HG02884 (cell line): ENCODE measurements around the gene WASF2.
"Not testable (repeated sequence)": the region's sequence is repeated elsewhere in the genome, so short reads cannot be mapped to it uniquely, and the experiment has no call there.

Experiments
- ATAC-seq: cut with Tn5 transposase; IDR thresholded peaks from one replicate; pipeline ENCODE4 v1.9.1; 2021; ENCODE audit warnings: mild to moderate bottlenecking, moderate library complexity; ENCODE audit not compliant: unreplicated experiment

Gene WASF2, protein sequence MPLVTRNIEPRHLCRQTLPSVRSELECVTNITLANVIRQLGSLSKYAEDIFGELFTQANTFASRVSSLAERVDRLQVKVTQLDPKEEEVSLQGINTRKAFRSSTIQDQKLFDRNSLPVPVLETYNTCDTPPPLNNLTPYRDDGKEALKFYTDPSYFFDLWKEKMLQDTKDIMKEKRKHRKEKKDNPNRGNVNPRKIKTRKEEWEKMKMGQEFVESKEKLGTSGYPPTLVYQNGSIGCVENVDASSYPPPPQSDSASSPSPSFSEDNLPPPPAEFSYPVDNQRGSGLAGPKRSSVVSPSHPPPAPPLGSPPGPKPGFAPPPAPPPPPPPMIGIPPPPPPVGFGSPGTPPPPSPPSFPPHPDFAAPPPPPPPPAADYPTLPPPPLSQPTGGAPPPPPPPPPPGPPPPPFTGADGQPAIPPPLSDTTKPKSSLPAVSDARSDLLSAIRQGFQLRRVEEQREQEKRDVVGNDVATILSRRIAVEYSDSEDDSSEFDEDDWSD

DNA sequence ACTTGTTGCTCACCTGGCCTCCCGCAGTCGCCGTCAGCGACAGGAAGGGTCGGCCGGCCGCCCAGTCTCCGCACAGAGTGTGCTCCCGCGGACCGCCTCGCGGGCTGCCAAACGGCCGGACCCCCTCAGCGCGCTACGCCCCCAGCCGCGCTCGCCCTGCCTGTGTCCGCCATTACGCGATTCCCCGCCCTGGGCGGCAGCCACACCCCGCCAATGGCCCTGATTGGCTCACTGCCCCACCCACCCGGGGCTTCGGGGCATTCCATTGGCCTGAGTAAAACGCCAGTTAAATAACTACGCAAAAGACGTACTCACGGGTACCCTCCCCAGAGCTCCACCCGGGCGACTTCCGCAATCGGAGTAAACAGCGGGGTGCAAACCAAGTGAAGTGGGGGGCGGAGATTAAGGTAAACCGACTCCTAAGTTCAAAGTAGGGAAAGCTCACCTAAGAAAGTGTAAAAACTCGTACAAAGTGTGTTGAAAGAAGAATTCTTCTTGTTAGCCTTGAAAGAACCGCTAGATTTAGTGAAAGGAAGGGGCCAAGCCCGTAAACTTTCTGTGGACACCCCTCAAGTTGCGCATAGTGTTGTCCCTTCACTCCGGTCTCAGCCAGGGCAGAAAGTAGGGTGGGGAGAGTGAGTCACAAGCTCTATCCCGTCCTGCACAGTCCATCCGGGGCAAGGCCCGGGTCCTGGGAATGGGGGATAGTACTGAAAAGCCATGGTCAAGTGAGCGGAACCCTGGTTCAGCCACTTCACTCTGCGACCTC is at the start of gene WASF2:
Gene WASF2 (minus strand): TSS at position 195 of the 769 bp plus-strand sequence. CDS start 61,277 bp downstream, outside the sequence.
- ATAC-seq = peak; percentile 87

DNA sequence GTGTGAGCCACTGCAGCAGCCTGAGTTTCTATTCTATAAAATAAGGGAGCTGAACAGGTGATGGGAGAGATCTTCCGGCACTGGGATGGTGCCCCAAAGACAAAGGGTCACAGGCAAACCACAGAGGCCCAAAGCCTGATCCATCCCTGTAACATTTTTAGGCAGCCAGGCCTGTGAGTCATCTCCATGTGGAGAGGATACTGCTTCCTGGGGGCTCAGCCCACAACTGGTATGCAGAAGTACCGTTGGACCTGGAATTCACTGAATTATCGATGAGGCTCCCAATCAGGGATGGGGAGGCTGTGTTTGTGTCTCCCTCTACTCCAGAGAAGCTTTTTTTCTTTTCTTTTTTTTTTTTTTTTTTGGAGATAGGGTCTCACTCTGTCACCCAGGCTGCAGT is 48.8 kb upstream of the WASF2 start:
- ATAC-seq = no peak

DNA sequence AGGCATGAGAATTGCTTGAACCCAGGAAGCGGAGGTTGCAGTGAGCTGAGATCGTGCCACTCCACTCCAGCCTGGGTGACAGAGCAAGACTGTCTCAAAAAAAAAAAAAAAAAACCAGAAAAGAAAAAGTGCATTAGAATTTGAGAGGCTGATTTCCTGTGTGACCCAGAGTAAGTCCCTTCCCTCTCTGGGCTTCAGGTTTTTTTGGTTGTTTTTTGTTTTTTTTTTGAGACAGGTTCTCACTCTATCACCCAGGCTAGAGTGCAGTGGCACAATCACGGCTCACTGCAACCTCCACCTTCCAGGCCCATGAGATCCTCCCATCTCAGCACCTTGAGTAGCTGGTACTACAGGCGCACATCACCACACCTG is 48.3 kb upstream of the WASF2 start:
- not testable (repeated sequence) for ATAC-seq

DNA sequence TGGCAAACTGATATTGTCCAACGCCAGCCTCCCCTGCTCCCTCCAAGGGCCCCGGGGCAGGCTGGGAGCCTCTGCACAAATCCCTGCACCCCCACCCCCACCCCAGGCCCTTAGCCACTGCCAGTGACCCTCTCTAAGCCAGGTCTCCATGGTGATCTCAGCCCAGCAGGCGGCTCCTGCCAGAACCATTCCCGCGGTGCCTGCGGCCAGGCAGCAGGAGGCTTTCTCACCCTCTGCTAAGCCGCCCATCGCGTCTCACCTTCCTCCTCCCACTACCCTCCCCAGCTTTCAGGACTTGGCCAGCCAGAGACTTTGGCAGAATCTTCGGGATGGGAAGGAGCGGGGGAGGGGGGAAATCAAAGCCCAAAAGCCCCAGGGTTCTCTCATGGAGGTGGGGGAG is 46.8 kb upstream of the WASF2 start:
- ATAC-seq = no peak

DNA sequence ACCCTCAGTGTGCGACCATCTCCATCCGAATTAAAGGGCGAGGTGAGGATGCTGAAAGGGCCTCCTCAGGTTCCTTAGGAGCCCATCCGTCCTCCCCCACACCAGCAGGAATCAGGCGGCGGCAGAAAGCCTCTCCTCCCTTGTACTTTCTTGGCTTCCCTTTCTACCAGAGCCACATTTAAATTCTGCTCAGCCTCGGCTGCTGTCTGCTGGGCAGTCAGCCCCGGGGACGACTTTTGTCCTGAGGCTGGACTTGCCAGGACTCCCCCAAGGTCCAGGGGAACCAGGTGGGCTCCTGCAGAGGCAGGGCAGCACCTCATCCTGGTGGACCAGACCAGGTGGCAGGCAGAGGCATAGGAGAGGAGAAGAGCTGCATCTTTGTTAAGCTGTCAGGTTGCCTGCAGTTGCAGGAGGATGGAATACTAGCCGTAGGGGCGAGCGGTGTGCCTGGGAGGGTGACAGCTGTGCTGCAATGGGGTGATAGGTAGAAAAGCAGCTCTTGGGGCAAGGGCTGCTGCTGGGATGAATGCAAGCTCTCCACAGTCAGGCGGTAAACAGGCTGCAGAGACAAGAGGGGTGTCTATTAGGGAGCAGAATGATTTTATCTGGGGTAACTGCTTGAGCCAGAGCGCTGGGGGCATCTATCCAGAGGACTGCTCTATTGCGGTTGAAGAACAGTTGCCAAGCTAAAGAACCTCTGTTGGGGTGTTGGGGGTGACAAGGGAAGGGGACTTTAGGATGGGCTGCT is 46.2 kb upstream of the WASF2 start:
- ATAC-seq = no peak

DNA sequence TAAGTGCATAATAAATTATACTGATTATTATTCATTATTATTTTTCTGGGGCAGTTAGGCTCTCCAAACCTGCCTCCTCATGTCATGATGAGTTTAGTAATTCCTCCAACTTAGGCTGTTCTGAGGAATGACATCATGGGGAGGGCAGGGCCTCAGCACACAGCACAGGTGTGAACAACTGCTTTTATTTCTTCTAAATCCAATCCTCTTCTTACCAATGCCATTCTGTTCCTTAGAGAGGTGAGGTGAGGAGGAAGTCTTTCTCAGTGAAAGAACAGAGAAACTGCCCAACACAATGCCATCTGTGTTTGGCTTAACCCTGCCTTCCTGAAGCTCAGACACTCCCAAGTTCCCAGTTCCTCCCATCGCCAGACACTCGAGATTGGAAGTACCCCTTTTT is 45.4 kb upstream of the WASF2 start:
- no peak for ATAC-seq

DNA sequence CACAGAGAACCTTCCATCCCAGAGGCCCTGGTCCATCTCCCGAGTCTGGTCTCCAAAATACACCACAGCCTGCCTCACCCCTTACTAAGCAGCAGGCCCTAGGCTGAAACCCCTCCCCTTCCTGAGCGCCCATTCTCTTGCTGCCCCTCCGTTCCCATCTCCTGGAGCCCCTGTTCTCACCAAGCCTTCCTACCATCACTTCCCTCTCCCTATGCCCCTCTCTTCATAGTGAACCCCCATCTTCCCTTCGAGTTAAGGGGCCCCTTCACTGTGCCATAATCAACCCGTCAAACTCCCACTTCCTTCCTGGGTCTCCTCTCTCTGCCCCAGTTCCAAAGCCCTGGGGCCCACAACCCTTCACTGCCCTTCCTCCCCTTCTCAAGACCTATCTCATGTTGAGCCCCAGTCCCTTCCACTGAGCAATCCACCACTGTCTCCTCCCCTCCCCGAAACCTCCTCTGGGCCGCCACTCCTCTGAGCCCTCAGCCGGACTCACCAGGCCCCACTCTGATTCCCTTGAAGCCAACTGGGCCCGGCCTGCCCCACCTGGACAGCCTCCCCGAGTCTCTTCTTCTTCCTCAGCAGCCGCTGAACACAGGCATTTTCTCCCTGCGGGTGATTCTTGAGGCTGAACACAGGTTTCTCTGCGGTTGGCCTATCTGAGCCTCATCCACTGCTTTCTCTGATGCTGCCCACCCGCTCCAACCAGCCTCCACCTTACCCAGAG is 42.2 kb upstream of the WASF2 start:
- ATAC-seq = no peak

DNA sequence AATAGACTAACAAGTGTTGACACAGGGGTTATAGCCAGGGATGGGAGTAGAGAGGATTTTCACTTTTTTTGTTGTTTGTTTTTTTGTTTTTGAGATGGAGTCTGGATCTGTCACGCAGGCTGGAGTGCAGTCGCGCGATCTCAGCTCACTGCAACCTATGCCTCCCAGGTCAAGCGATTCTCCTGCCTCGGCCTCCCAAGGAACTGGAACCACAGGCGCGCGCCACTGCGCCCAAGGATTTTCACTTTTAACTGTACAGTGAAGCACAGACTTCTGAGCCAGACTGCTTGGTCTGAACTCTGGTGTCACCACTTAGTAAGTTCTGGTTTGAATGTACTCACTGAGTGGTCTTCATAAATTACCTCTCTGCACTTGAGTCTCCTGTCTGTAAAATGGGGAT is 40.2 kb upstream of the WASF2 start:
- no peak for ATAC-seq

DNA sequence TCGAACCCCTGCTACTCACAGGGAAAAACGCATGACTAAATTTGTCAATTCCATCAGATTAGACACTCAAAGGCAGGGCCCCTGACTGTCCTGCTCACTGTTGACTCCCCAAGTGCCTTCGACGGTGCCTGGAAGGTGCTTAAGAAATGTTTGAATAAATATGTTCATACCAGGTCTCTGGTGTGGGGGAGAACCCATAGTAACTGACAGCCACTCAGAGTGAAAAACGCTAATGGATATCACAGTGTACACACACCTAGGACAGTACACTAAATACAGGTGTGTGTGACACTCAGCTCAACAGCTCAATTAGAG is 39.7 kb upstream of the WASF2 start:
- ATAC-seq = no peak

DNA sequence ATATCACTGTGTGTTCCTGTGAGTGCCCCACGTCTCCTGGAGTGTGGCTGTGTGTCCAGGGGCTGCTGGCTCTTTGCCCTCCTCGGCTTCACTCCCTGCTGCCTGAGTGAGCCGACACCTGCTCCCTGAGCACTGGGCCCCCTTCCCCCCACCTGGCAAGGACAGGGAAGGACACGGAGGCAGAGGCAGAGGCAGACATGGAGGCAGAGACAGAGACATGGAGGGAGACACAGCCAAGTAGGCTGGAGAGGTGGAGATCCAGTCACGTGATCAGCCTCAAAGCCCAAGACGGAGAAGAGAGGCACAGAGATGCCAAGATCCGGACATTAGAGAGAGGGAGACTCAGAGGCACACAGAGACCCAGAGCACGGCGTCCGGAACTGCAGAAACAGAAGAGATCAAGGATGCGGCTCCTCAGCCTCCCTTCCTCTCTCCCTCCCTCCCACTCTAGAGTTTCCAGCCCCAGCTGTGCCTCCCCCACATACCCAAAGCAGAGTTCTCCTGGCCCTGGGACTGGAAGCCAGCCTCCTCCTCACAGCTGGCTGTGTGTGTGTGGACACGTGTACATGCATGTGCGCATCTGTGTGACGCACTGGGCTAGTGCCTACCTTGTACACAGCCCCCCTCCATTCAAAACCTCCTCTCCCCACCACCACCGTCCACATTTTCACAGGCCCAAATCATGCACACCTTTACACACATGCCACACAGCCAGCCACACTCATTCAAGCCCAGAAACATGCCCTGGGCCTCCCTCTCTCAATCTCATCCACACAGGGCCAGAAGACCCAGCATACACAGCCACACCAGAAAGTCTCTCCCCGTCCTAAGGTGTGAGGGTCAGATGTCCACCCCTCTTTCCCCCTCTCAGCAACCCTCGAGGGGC is 39.1 kb upstream of the WASF2 start:
- no peak for ATAC-seq

DNA sequence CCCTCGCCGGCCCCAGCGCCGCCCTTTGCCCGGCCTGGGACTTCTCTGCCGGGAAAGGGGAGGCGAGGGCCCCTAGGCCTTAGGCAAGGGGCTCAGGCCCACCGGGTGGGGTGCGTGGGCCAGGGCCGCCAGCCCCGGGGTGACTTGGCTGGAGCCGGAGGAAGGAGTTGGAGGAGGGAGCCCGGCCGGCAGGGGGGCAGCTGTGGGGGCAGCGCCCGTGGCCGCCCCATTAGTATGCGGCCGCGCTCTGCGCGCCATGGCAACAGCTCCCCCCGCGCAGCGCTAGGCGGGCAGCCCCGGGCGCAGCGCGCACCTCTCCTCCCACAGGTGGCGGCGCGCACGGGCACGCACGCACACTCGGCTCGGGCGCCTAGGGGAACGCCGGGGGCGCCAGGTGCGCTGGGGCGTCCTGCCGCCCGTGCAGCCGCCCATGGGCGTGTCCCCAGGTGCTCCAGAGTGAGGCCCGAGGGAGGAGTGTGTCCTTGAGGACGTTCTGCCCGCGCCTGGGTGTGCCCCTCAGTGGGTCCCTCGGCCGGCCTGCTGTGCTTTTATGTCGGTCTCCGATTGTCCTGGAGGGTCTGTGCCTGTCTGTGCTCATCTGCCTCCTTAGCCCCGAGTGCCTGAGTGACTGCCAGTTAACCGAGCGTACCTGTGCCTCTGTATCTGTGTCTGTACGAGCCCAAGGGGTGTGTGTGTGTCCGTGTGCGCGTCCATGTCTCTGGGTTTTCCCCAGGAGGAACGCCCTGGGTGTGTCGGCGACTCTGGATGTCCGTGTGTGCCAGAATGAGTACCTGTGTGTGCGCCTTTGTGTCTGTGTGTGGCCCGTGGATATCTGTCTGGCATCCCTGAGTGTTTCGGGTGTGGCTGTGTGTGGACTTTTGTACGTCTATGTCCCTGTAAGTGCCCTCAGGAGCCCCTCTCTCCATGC is 38.2 kb upstream of the WASF2 start:
- ATAC-seq = no peak

DNA sequence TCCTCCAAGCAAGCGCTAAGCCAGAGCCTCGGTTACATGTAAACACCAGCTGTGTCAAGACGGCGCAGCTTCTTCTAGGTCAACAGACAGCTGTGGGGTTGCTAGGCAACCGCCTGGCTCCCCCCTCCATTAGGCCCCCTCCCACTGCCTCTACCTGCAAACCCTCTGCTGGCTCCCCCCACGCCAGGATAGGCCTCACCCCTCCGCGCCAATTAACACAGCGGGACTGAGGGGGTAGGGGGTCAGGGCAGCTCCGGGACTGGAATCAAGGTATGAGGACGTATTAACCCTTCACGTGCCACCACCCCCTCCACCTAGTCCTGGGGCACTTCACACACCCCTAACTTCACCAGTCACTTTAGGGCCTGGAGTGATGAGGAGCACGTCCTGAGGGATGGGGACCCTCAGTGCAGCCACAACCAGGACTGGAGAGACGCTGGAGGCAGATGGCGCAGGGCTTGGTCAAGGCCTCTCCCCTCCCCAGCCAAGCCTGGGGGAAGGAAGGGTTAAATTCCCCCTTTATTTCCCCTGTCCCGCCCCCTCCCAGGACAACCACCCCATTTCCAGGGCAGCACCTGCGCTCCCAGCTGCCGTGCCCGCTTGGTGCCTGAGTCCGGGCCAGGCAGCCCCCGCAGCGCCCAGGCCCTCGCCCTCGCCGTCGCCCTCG is 37.4 kb upstream of the WASF2 start:
- no peak for ATAC-seq

DNA sequence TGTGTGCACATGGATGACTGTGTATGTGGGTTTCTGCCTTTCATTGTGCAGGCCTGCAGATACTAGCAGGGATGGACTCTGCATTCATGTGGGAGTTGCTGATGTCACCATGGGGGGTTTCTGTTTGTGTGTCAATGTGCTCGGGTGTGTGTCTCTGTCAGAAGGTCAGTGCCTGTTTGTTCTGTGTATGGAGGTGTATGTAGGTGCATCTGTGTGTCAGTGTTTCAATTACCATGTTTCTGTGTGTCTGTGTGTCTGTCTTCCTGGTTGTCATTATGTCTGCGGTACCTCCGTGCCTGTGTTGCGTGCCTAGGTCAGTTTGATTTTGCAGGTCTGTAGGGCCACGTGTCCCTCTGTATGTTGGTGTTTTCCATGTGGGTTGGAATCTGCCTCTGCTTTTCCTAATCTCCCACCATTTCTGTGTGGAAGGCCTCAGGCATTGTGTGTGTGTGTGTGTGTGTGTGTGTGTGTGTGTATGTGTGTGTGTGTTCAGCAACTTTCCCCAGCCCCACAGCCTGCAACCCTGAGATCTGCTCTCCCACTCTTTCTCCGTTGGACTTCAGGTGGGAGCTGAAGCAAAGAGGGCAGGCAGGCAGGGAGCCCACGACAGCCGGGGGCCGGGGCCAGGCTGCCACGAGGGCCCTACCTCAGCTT is 36.7 kb upstream of the WASF2 start:
- ATAC-seq = no peak

DNA sequence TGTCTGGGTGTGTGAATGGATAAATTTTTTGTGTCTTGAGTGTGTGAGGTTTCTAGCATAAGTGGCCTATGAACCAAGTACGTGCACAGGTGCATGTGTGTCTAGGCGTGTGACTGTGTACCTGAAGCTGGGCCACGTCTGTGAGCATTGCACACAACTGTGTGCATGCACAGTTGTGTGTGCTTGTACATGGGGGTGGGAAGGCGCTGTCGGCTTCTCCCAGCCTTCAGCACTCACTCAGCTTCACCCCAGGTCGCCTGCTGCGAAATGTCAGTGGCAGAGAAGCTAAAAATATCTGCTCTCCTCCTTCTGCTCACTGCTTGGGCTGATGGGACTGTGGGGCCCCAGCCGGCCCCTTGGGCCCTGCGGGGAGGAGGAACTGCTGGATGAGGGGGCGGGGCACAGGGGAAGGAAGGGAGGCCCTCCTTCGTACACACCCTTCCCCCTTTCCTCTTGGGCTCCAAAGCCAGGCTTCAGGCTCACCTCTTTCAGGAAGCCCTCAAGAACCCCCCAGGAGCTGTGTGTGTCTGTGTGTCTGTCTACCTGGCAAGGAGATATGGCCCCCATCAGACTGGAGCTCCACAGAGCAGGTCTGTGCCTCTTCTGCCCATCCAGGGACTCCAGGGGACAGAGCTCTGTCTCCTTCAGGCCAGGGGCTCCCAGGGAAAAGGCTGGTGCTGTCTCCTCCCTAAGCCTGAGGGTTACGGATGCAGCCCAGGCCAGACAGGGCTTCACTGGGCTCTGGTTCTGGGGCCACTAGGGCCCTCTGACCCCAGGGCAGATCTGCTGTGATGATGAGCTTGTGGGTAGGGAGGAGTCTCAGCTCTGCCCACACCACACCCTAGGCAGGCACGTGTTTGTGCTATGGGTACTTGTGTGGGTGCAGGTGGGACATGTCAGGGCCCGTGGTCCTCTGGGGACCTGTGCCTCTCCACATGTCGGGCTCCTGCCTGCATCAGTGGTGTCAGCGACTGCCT is 35.6 kb upstream of the WASF2 start:
- ATAC-seq = no peak

DNA sequence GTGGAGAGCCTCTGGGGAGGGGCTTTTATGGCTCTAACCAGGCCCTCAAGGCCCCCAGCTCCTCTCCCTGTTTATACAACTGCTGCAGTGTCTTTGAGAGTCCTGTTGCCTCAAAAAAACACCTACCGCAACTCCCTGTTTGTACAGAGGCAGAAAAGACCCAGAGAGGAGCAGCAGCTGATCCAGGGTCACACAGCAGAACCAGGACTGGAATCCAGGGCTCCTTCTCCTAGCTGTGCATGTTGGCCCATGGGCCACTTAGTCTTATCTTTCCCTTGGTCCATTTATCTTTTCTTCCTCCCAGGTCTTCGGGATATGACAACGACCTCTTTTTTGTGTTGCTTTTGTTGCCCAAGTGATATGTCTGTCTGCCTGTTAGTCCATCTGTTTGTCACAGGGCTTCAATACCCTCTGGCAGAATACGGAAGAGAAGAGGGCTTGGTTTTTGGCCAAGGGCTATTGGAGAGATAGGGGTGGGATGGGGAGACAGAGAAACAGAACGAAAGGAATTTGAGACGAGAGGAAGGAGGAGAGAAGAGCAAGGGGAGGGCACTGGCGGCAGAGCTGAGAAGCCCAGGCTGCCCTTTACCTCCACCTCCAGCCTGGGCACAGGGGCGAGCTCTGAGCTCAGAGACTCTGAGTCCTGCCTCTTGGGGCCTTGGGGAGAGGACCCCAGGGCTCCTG is 33.5 kb upstream of the WASF2 start:
- ATAC-seq = no peak
